Left ventricle myocardium inferior (tissue), 1 donor: ENCODE results near the gene CPNE5. TPM values are rescaled to one million over a fixed set of nuclear protein-coding genes. Genes with fewer than 3 reads are reported as not detected.

ENCODE experiments used
- DNase-seq: peaks from one replicate; pipeline ENCODE4 v3.0.0-alpha.2; 2020
- H3K27ac ChIP-seq: fragments of 200-600 bp; replicated peaks from 2 replicates; pipeline ENCODE4 v1.8.0; 2021
- H3K27me3 ChIP-seq: fragments of 200-600 bp; 2 replicates; pipeline ENCODE4 v1.8.0; 2021; ENCODE audit warnings: low read depth
- H3K36me3 ChIP-seq: fragments of 200-600 bp; 2 replicates; pipeline ENCODE4 v1.8.0; 2021
- H3K4me1 ChIP-seq: fragments of 200-600 bp; 2 replicates; pipeline ENCODE4 v1.8.0; 2021
- H3K4me3 ChIP-seq: fragments of 200-600 bp; 2 replicates; pipeline ENCODE4 v1.8.0; 2021; ENCODE audit warnings: mild to moderate bottlenecking, moderate library complexity
- H3K9me3 ChIP-seq: fragments of 200-600 bp; replicated peaks from 2 replicates; pipeline ENCODE4 v1.8.0; 2021
- CTCF ChIP-seq: fragments of 200-600 bp; IDR thresholded peaks from 2 replicates; pipeline ENCODE4 v1.8.0; 2021; ENCODE audit warnings: antibody characterized with exemption, mild to moderate bottlenecking, borderline replicate concordance
- intact Hi-C: fragments of 100-400 bp; cut with micrococcal nuclease; formaldehyde crosslinking; loops from one replicate; pipeline ENCODE4 v1.11.0; 2022
- total RNA-seq: library from RNA; stranded (reverse); fragmentation: NEBNext Ultra II Directional; extraction: Animal tissue kit (Norgen Biotek cat#: 25700); gene quantifications from one replicate; pipeline ENCODE4 v1.2.1, GENCODE V29; 2021
- donor health status: DM: no; HTN: yes; CAD: no; lungs with severe emphysema.

CPNE5 gene
- total RNA-seq, 1 donor from 2014 or later: 26.5 TPM

- DNase-seq: no peak
- H3K9me3 ChIP-seq: no peaks in the 10 kb centered on the region
- peak overlapping the region; percentile 92 for H3K27ac ChIP-seq
- intact Hi-C loops: loop anchor here (10.0 kb wide), 1 partner anchor 223 kb away; no protein-coding TSS in a partner anchor
- no peak for TF ChIP-seq CTCF
- peak overlapping the region; percentile 63 for H3K4me3 ChIP-seq
- H3K4me1 ChIP-seq: peaks cover 60% of the 10 kb centered on the region
- H3K36me3 ChIP-seq: no peaks in the 10 kb centered on the region
- peaks cover 20% of the 10 kb centered on the region for H3K27me3 ChIP-seq
These were observed 1.6 kb downstream of the CPNE5 start for GRCh38 chr6:36837686-36838085.

- no peak for DNase-seq
- no peaks in the 10 kb centered on the region for H3K9me3 ChIP-seq
- peak overlapping the region; percentile 92 for H3K27ac ChIP-seq
- peaks cover 20% of the 10 kb centered on the region for H3K27me3 ChIP-seq
- TF ChIP-seq CTCF: no peak
- intact Hi-C loops: loop anchor here (10.0 kb wide), 1 partner anchor 222 kb away; no protein-coding TSS in a partner anchor
- peaks cover 60% of the 10 kb centered on the region for H3K4me1 ChIP-seq
- H3K4me3 ChIP-seq: no peak overlapping the region
- no peaks in the 10 kb centered on the region for H3K36me3 ChIP-seq
These were observed 2.3 kb downstream of the CPNE5 start for GRCh38 chr6:36837022-36837339.

GRCh38 chr6:36836111-36837021 lies 2.9 kb downstream of the CPNE5 start:
- peaks cover 20% of the 10 kb centered on the region for H3K27me3 ChIP-seq
- H3K9me3 ChIP-seq: no peaks in the 10 kb centered on the region
- H3K4me1 ChIP-seq: peaks cover 62% of the 10 kb centered on the region
- intact Hi-C loops: loop anchor here (10.0 kb wide), 1 partner anchor 222 kb away; no protein-coding TSS in a partner anchor
- no peak overlapping the region for H3K4me3 ChIP-seq
- H3K27ac ChIP-seq: peak overlapping the region; percentile 92
- no peaks in the 10 kb centered on the region for H3K36me3 ChIP-seq
- no peak for DNase-seq
- peak; percentile 26 for TF ChIP-seq CTCF

GRCh38 chr6:36834576-36835341 lies 4.5 kb downstream of the CPNE5 start:
- Histone ChIP-seq H3K27me3 (peaks cover 10% of the 10 kb centered on the region), H3K9me3 (no peaks in the 10 kb centered on the region), H3K27ac (peak overlapping the region; percentile 92), H3K4me3 (peak overlapping the region; percentile 46), H3K36me3 (no peaks in the 10 kb centered on the region), H3K4me1 (peaks cover 62% of the 10 kb centered on the region)
- no peak for TF ChIP-seq CTCF
- DNase-seq: no peak
- intact Hi-C loops: loop anchor here (10.0 kb wide), 1 partner anchor 220 kb away; no protein-coding TSS in a partner anchor

- Histone ChIP-seq H3K4me1 (peaks cover 65% of the 10 kb centered on the region), H3K4me3 (no peak overlapping the region), H3K9me3 (no peaks in the 10 kb centered on the region), H3K27ac (peak overlapping the region; percentile 1), H3K36me3 (no peaks in the 10 kb centered on the region), H3K27me3 (no peaks in the 10 kb centered on the region)
- intact Hi-C loops: loop anchor here (10.0 kb wide), 1 partner anchor 218 kb away; no protein-coding TSS in a partner anchor
- DNase-seq: no peak
- no peak for TF ChIP-seq CTCF
These were observed 6.0 kb downstream of the CPNE5 start for GRCh38 chr6:36833182-36833789.
